H9 (cell line): ENCODE data around the gene KLK13. TPM values are rescaled to one million over a fixed set of nuclear protein-coding genes. Genes with fewer than 3 reads are reported as not detected.
A peak's percentile ranks its signal among the peaks of the same experiment; 100 is the strongest.

Experiments
- DNase-seq: peaks from one replicate; pipeline ENCODE4 v3.0.0-alpha.2; 2017
- H2AFZ ChIP-seq: one replicate; pipeline ENCODE4 v1.6.1; 2013; ENCODE audit warnings: mild to moderate bottlenecking, low read length, control low read depth, moderate library complexity
- H2AK5ac ChIP-seq: 2 replicates; pipeline ENCODE4 v1.6.1; 2013; ENCODE audit warnings: low read length, control low read depth, mixed read lengths; ENCODE audit not compliant: insufficient read length
- H2BK120ac ChIP-seq: one replicate; pipeline ENCODE4 v1.6.1; 2013; ENCODE audit warnings: low read depth, mild to moderate bottlenecking, low read length, control low read depth, inconsistent platforms; ENCODE audit not compliant: poor library complexity, severe bottlenecking
- H2BK12ac ChIP-seq: 2 replicates; pipeline ENCODE4 v1.6.1; 2013; ENCODE audit warnings: low read length, control low read depth, mixed read lengths, low read depth; ENCODE audit not compliant: insufficient read length
- H2BK15ac ChIP-seq: 2 replicates; pipeline ENCODE4 v1.6.1; 2013; ENCODE audit warnings: low read depth, low read length, control low read depth
- H2BK20ac ChIP-seq: one replicate; pipeline ENCODE4 v1.6.1; 2013; ENCODE audit warnings: low read depth, mild to moderate bottlenecking, low read length, control low read depth, inconsistent platforms; ENCODE audit not compliant: poor library complexity, severe bottlenecking
- H2BK5ac ChIP-seq: 2 replicates; pipeline ENCODE4 v1.6.1; 2013; ENCODE audit warnings: low read length, control low read depth, mixed read lengths; ENCODE audit not compliant: insufficient read length
- H3K14ac ChIP-seq: 2 replicates; pipeline ENCODE4 v1.6.1; 2013; ENCODE audit warnings: low read length, control low read depth; ENCODE audit not compliant: insufficient read depth
- H3K18ac ChIP-seq: 2 replicates; pipeline ENCODE4 v1.6.1; 2013; ENCODE audit warnings: low read depth, mild to moderate bottlenecking, mixed read lengths, low read length, control low read depth; ENCODE audit not compliant: insufficient read length
- H3K23ac ChIP-seq: 2 replicates; pipeline ENCODE4 v1.6.1; 2013; ENCODE audit warnings: low read length, control low read depth, mixed read lengths, low read depth; ENCODE audit not compliant: insufficient read length
- H3K23me2 ChIP-seq: 2 replicates; pipeline ENCODE4 v1.6.1; 2013; ENCODE audit warnings: low read depth, mild to moderate bottlenecking, mixed read lengths, low read length, control low read depth; ENCODE audit not compliant: insufficient read length, poor library complexity, severe bottlenecking
- H3K27ac ChIP-seq: 2 replicates; pipeline ENCODE4 v1.5.1; 2013; ENCODE audit warnings: low read length, control low read depth, mixed read lengths, low read depth; ENCODE audit not compliant: insufficient read length
- H3K27me3 ChIP-seq: 2 replicates; pipeline ENCODE4 v1.6.1; 2013; ENCODE audit warnings: low read length, control low read depth, inconsistent platforms; ENCODE audit not compliant: insufficient read depth
- H3K4ac ChIP-seq: 2 replicates; pipeline ENCODE4 v1.6.1; 2013; ENCODE audit warnings: low read depth, mild to moderate bottlenecking, control low read depth, inconsistent platforms, low read length, moderate library complexity
- H3K4me1 ChIP-seq: 2 replicates; pipeline ENCODE4 v1.6.1; 2013; ENCODE audit warnings: low read length, control low read depth, inconsistent platforms; ENCODE audit not compliant: insufficient read depth
- H3K4me2 ChIP-seq: 2 replicates; pipeline ENCODE4 v1.6.1; 2013; ENCODE audit warnings: low read length, control low read depth, mixed read lengths; ENCODE audit not compliant: insufficient read length, insufficient read depth
- H3K56ac ChIP-seq: 2 replicates; pipeline ENCODE4 v1.6.1; 2013; ENCODE audit warnings: low read depth, mild to moderate bottlenecking, mixed read lengths, low read length, control low read depth; ENCODE audit not compliant: insufficient read length
- H3K79me1 ChIP-seq: 2 replicates; pipeline ENCODE4 v1.6.1; 2013; ENCODE audit warnings: low read depth, mild to moderate bottlenecking, moderate library complexity, low read length, control low read depth, inconsistent platforms; ENCODE audit not compliant: insufficient read depth, poor library complexity, severe bottlenecking
- H3K79me2 ChIP-seq: 2 replicates; pipeline ENCODE4 v1.6.1; 2013; ENCODE audit warnings: low read length, control low read depth, inconsistent platforms; ENCODE audit not compliant: insufficient read depth
- H3K9ac ChIP-seq: 2 replicates; pipeline ENCODE4 v1.6.1; 2013; ENCODE audit warnings: low read length, control low read depth, mixed read lengths; ENCODE audit not compliant: insufficient read length; ENCODE audit errors: extremely low read depth
- H3K9me3 ChIP-seq: one replicate; pipeline ENCODE4 v1.6.1; 2013; ENCODE audit warnings: low read depth, low read length, inconsistent platforms; ENCODE audit not compliant: control insufficient read depth
- H3T11ph ChIP-seq: one replicate; pipeline ENCODE4 v1.6.1; 2013; ENCODE audit warnings: mild to moderate bottlenecking, low read length, control low read depth, inconsistent platforms
- H4K20me1 ChIP-seq: one replicate; pipeline ENCODE4 v1.6.1; 2013; ENCODE audit not compliant: control insufficient read depth, insufficient read length, insufficient read depth
- H4K5ac ChIP-seq: 2 replicates; pipeline ENCODE4 v1.6.1; 2013; ENCODE audit warnings: low read depth, mild to moderate bottlenecking, mixed read lengths, low read length, control low read depth; ENCODE audit not compliant: insufficient read length
- H4K8ac ChIP-seq: replicated peaks from 2 replicates; pipeline ENCODE4 v1.6.1; 2013; ENCODE audit warnings: low read length, control low read depth, mixed read lengths, low read depth; ENCODE audit not compliant: insufficient read length
- H4K91ac ChIP-seq: 2 replicates; pipeline ENCODE4 v1.6.1; 2013; ENCODE audit warnings: low read depth, mild to moderate bottlenecking, moderate library complexity, mixed read lengths, low read length, control low read depth; ENCODE audit not compliant: insufficient read length
- H3K27ac Mint-ChIP-seq, 3 experiments: 2 replicates in 2 of 3; 3 replicates in 1 of 3; pipeline ENCODE4 v1.8.0; 2020 to 2021; ENCODE audit warnings: mixed read lengths in 3 of 3, mild to moderate bottlenecking in 1 of 3, moderate library complexity in 1 of 3
- H3K27me3 Mint-ChIP-seq: 2 replicates; pipeline ENCODE4 v1.8.0; 2021; ENCODE audit warnings: low read depth, mild to moderate bottlenecking, moderate library complexity, mixed read lengths
- H3K36me3 Mint-ChIP-seq, 3 experiments: 2 replicates in 2 of 3; 3 replicates in 1 of 3; pipeline ENCODE4 v1.8.0; 2020 to 2021; ENCODE audit warnings: low read depth in 3 of 3, mixed read lengths in 3 of 3; ENCODE audit not compliant: insufficient read depth in 1 of 3
- H3K4me1 Mint-ChIP-seq, 2 experiments: 2 replicates each; pipeline ENCODE4 v1.8.0; 2020; ENCODE audit warnings: mixed read lengths in 2 of 2
- H3K4me3 Mint-ChIP-seq, 2 experiments: 2 replicates in 1 of 2; 3 replicates in 1 of 2; pipeline ENCODE4 v1.8.0; 2020 to 2021; ENCODE audit warnings: mild to moderate bottlenecking in 2 of 2, mixed read lengths in 2 of 2, moderate library complexity in 1 of 2
- H3K9me3 Mint-ChIP-seq, 2 experiments: 2 replicates in 1 of 2; 3 replicates in 1 of 2; pipeline ENCODE4 v1.8.0; 2020; ENCODE audit warnings: mild to moderate bottlenecking in 2 of 2, mixed read lengths in 2 of 2, moderate library complexity in 1 of 2
- CTCF ChIP-seq: fragments of 200-600 bp; sonication (generic); conservative IDR thresholded peaks from 3 replicates; pipeline ENCODE4 v1.8.0; 2021; ENCODE audit warnings: antibody characterized with exemption, mild to moderate bottlenecking
- WGBS: extraction: QIAGEN DNeasy Blood & Tissue Kit; methylation state at CpG from one replicate; pipeline ENCODE4 v1.1.7; 2013; ENCODE audit warnings: missing lambda C conversion rate, low lambda C conversion rate, mixed read lengths; ENCODE audit not compliant: insufficient read length; ENCODE audit errors: extremely low coverage; 5-methylcytosine and 5-hydroxymethylcytosine counted together
- total RNA-seq: library from RNA; stranded (reverse); gene quantifications from 2 replicates; pipeline ENCODE4 v1.2.1, GENCODE V29; 2021

The KLK13 gene
- total RNA-seq, 1 experiment from 2014 or later, result 4.2 TPM

- H3K79me2 ChIP-seq, result no peaks in the 10 kb centered on the region
- H3K27ac Mint-ChIP-seq, result no peak overlapping the region
- peak overlapping the region; percentile 55 to 89 for H3K4me3 Mint-ChIP-seq
- no peaks in the 10 kb centered on the region for H3K79me1 ChIP-seq
- H2BK20ac ChIP-seq, result no peak overlapping the region
- H3K9me3 ChIP-seq, result no peaks in the 10 kb centered on the region
- H3K36me3 Mint-ChIP-seq, result peaks cover 0 to 2% (median 0%) of the 10 kb centered on the region in 3 experiments; a peak in 2 of 7 replicates
- no peak overlapping the region for H4K91ac ChIP-seq
- WGBS, result no CpG with 5 or more reads among the region's 68 CpGs
- H2BK120ac ChIP-seq, result no peak overlapping the region
- H3K23ac ChIP-seq, result no peak overlapping the region
- H2BK5ac ChIP-seq, result no peak overlapping the region
- no peak overlapping the region for H3K4ac ChIP-seq
- no peak overlapping the region for H2BK15ac ChIP-seq
- H3K18ac ChIP-seq, result no peak overlapping the region
- H3K4me1 ChIP-seq, result no peaks in the 10 kb centered on the region
- H3K9me3 Mint-ChIP-seq, result peaks cover 0 to 13% of the 10 kb centered on the region in 2 experiments; a peak in 4 of 5 replicates
- H4K20me1 ChIP-seq, result no peaks in the 10 kb centered on the region
- no peaks in the 10 kb centered on the region; the same call in 1 of the 2 replicates for H3K27me3 ChIP-seq
- no peak overlapping the region for H4K8ac ChIP-seq
- H3K9ac ChIP-seq, result no peak overlapping the region
- H3K4me1 Mint-ChIP-seq, result peaks cover 15 to 28% of the 10 kb centered on the region in 2 experiments
- no peak overlapping the region for H2AFZ ChIP-seq
- H2AK5ac ChIP-seq, result no peak overlapping the region
- peak overlapping the region; percentile 79 for H3K4me2 ChIP-seq
- H4K5ac ChIP-seq, result no peak overlapping the region
- no peak overlapping the region for H3K27ac ChIP-seq
- peaks cover 16% of the 10 kb centered on the region for H3K23me2 ChIP-seq
- peak; percentile 59 for DNase-seq
- peaks cover 73% of the 10 kb centered on the region for H3K27me3 Mint-ChIP-seq
- no peak overlapping the region for H3T11ph ChIP-seq
- H3K14ac ChIP-seq, result no peak overlapping the region; the same call in 1 of the 2 replicates
- no peak overlapping the region for H2BK12ac ChIP-seq
- no peak overlapping the region for H3K56ac ChIP-seq
- TF ChIP-seq CTCF, result no peak
These were observed 45.9 kb downstream of the KLK13 start for GRCh38 chr19:51018745-51019543.
